Activated T-cell treated with anti-CD3 and anti-CD28 coated beads, Interleukin-2, amount 50 U/mL, for 1 hour (primary cell): ENCODE measurements around the gene ZNF598.

ENCODE experiments used
- DNase-seq: peaks from one replicate; pipeline ENCODE4 v3.0.0-alpha.2; 2020

Gene ZNF598

GRCh38 chr16:1990101-1990350 lies 19.6 kb downstream of the ZNF598 start:
- no peak for DNase-seq

- DNase-seq, result no peak
Observed at GRCh38 chr16:1989209-1990100, 20.2 kb downstream of the ZNF598 start, which contains the start of gene SYNGR3. Gene SYNGR3, plus strand, starts transcription at chr16:1989970. Its CDS starts 133 bp downstream, at chr16:1990103.

- DNase-seq, result no peak
Observed at GRCh38 chr16:1987198-1987597, 22.4 kb downstream of the ZNF598 start.

DNA sequence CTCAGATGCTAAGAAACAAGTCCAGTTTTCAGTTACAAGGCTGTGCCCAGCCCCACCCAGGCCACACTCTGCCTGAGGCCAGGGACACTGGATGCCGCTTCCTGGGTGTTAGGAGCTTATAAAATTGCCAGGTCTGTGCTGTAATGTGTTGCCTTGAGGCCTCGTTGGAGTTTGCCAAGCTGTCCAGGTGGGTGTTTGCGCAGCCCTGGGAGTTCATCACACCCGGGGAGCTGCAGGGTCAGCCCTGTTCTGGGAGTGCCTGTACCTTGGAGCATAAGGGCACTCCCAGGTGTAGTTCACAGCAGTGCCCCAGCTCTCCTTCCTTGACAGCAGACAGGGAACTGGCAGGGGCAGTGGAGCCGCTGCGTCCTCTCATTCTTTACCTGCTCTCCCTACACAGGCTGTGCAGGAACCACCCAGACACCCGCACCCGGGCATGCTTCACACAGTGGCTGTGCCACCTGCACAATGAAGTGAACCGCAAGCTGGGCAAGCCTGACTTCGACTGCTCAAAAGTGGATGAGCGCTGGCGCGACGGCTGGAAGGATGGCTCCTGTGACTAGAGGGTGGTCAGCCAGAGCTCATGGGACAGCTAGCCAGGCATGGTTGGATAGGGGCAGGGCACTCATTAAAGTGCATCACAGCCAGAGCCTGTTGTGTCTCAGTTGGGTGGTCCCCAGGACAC lies 24.0 kb downstream of the ZNF598 start:
- DNase-seq, result no peak

DNA sequence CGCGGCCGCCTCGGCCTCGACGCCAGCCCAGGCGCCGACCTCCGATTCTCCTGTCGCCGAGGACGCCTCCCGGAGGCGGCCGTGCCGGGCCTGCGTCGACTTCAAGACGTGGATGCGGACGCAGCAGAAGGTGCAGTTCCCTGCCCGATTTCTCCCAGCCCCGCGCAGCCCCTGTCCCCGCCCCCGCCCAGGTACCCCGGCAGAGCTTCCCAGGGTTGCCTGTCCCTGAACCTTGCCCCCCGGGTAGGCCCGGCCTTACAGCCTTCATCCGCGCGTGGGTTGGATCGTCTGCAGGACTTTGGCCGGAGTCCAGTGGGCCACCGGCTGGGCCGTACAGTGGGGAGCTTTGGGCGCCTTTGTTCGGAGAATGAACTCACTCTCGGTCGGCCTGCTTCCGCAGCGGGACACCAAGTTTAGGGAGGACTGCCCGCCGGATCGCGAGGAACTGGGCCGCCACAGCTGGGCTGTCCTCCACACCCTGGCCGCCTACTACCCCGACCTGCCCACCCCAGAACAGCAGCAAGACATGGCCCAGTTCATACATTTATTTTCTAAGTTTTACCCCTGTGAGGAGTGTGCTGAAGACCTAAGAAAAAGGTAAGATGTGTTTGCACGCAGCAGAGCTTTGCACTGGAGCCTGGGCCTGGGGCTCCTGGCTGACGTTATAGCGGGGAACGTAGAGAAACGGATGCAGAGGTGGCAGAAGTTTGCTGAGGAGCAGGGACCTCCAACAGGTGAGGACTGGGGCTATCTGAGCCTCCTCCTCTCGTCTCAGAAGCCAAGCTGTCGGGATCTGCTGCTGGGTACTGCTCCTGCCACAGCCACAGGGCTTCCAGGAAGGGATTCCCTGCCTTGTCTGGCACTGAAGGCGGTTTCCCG lies 25.0 kb downstream of the ZNF598 start:
- DNase-seq, result no peak

GRCh38 chr16:1983544-1984346 lies 25.9 kb downstream of the ZNF598 start, which contains the start of gene GFER:
Gene GFER, plus strand, starts transcription at chr16:1984193. Its CDS starts 26 bp downstream, at chr16:1984219.
- DNase-seq, result peak; percentile 66

GRCh38 chr16:1982991-1983543 lies 26.6 kb downstream of the ZNF598 start:
- no peak for DNase-seq

DNA sequence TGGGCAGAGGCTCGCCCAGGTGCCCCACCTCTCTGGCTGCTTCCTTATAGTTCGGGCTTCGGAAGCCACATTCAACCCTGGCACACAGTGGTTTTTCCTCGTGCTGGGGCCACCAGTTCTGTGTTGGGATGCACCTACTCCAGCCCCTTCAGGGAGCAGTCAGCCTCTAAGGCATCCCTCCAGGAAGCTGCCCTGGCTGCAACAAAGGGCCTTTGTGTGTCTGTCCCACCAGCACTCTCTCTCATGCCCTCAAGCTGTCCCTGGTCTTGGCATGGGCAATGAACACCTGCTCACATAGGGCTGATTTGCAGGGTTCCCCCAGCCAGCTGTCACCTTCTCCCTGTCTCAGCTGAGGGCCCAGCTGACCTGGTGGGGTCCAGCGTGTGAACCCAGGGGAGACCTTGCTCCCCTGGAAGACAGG lies 27.6 kb downstream of the ZNF598 start:
- DNase-seq, result no peak

- DNase-seq, result no peak
Observed at GRCh38 chr16:1981398-1981836, 28.2 kb downstream of the ZNF598 start, which contains the start of gene NOXO1. Gene NOXO1, minus strand, starts transcription at chr16:1981469. Its CDS starts 290 bp downstream, at chr16:1981179.

DNA sequence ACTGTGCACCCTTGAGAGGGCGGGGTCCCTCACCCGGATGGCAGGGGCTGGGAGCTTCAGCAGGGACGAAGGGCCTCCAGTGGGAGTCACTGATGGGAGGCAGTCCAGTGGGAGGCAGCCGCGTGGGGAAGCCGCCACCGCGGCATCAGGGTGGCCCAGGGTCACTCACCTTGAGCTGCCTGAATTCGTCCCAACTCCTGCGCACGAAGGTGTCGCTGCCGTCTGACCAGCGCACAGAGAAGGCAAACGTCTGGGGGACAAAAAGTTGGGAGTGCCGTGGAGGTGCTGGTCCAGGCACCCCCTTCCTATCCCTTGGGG lies 28.9 kb downstream of the ZNF598 start:
- no peak for DNase-seq

GRCh38 chr16:1980030-1980769 lies 29.4 kb downstream of the ZNF598 start:
- no peak for DNase-seq

- peak; percentile 53 for DNase-seq
Observed at GRCh38 chr16:1979271-1980029, 30.2 kb downstream of the ZNF598 start.

- no peak for DNase-seq
Observed at GRCh38 chr16:1978476-1979120, 31.0 kb downstream of the ZNF598 start.

- no peak for DNase-seq
Observed at GRCh38 chr16:1977875-1978268, 31.7 kb downstream of the ZNF598 start.

DNA sequence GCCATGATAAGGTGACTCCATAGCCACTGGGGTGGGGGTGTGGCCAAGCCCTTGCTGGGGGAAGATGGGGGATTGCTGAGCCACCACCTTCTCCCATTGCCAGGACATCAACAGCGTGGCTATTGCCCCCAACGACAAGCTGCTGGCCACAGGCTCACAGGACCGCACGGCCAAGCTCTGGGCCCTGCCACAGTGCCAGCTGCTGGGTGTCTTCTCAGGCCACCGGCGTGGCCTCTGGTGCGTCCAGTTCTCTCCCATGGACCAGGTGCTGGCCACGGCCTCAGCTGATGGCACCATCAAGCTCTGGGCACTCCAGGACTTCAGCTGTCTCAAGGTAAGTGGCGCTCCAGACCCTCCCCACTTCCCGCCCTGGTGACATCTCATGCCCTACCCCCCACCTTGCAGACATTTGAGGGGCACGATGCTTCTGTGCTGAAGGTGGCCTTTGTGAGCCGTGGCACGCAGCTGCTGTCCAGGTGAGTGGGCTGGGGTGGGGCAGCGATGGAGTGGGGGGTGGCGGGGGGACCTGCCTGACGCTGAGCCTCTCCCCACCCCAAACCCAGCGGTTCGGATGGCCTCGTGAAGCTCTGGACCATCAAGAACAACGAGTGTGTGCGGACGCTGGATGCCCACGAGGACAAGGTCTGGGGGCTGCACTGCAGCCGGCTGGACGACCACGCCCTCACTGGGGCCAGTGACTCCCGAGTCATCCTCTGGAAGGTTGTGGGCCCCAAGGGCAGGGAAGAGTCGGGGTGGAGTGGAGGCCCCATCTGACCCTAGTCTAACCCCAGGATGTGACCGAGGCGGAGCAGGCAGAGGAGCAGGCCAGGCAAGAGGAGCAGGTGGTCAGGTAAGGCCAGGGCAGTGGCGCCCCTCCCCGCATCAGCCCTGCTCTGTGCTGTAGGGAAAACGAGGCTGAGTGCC lies 32.4 kb downstream of the ZNF598 start:
- no peak for DNase-seq

- no peak for DNase-seq
Observed at GRCh38 chr16:1976216-1976520, 33.5 kb downstream of the ZNF598 start.

- no peak for DNase-seq
Observed at GRCh38 chr16:1975432-1976215, 34.0 kb downstream of the ZNF598 start.
